ENCODE results near the gene TAS1R3. TPM values are rescaled to one million over a fixed set of nuclear protein-coding genes. Genes with fewer than 3 reads are reported as not detected.

The TAS1R3 gene
- polyA plus RNA-seq, 1 donor from 2014 or later: 1.0 TPM

DNA sequence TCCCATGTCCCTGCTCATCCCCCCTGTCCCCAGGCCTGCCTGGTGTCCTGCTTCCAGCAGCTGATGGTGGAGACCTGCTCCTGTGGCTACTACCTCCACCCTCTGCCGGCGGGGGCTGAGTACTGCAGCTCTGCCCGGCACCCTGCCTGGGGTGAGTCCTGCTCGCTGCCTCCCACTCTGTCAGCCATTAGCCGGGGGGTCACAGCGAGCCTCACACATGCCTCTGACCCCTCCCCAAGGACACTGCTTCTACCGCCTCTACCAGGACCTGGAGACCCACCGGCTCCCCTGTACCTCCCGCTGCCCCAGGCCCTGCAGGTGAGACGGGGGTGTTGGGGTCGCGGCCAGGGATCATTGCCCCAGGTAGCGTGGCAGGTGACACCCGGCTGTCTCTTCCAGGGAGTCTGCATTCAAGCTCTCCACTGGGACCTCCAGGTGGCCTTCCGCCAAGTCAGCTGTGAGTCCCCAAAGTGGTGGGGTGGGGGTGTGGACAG lies 40.8 kb upstream of the TAS1R3 start:
- no peak for TF ChIP-seq EP300 (conservative IDR thresholded peaks at IDR 0.05; ENCODE audit: poor library complexity, severe bottlenecking)
- TF ChIP-seq TAF1 (IDR thresholded peaks at IDR 0.05; ENCODE audit: low read depth): no peak
- TF ChIP-seq SMC3 (conservative IDR thresholded peaks at IDR 0.05; ENCODE audit: poor library complexity): peak; percentile 40
- peak; percentile 20 for TF ChIP-seq RAD21 (conservative IDR thresholded peaks at IDR 0.05)
- TF ChIP-seq POLR2AphosphoS5 (IDR thresholded peaks at IDR 0.05): no peak
- TF ChIP-seq, protein P1, sequence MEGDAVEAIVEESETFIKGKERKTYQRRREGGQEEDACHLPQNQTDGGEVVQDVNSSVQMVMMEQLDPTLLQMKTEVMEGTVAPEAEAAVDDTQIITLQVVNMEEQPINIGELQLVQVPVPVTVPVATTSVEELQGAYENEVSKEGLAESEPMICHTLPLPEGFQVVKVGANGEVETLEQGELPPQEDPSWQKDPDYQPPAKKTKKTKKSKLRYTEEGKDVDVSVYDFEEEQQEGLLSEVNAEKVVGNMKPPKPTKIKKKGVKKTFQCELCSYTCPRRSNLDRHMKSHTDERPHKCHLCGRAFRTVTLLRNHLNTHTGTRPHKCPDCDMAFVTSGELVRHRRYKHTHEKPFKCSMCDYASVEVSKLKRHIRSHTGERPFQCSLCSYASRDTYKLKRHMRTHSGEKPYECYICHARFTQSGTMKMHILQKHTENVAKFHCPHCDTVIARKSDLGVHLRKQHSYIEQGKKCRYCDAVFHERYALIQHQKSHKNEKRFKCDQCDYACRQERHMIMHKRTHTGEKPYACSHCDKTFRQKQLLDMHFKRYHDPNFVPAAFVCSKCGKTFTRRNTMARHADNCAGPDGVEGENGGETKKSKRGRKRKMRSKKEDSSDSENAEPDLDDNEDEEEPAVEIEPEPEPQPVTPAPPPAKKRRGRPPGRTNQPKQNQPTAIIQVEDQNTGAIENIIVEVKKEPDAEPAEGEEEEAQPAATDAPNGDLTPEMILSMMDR (IDR thresholded peaks at IDR 0.05; ENCODE audit: poor library complexity, severe bottlenecking): peak; percentile 54
- no peak for TF ChIP-seq REST (IDR thresholded peaks at IDR 0.05; ENCODE audit: borderline replicate concordance)
- Histone ChIP-seq H3K9ac (ENCODE audit: low read length) (no peak overlapping the region), H3K27ac (ENCODE audit: low read length) (no peak overlapping the region), H3K4me2 (ENCODE audit: low read length) (no peak overlapping the region), H3K9me2 (ENCODE audit: insufficient read depth, low read length) (no peaks in the 10 kb centered on the region), H3K36me3 (ENCODE audit: insufficient read depth, low read length) (no peaks in the 10 kb centered on the region), H4K20me1 (ENCODE audit: insufficient read depth) (no peaks in the 10 kb centered on the region), H2AFZ (ENCODE audit: low read depth, low read length) (no peak overlapping the region), H3K27me3 (ENCODE audit: insufficient read depth, low read depth, low read length) (no peaks in the 10 kb centered on the region), H3K79me2 (replicated peaks; ENCODE audit: insufficient read depth, low read length) (no peaks in the 10 kb centered on the region), H3F3A (ENCODE audit: insufficient read depth, low read length, poor library complexity, severe bottlenecking) (no peaks in the 10 kb centered on the region), H3K4me3 (ENCODE audit: low read length) (no peak overlapping the region), H3K9me3 (ENCODE audit: low read length) (no peaks in the 10 kb centered on the region)

- no peaks in the 10 kb centered on the region for H3K79me2 ChIP-seq (replicated peaks; ENCODE audit: insufficient read depth, low read length)
- H2AFZ ChIP-seq (ENCODE audit: low read depth, low read length): no peak overlapping the region
- no peak for TF ChIP-seq EP300 (conservative IDR thresholded peaks at IDR 0.05; ENCODE audit: poor library complexity, severe bottlenecking)
- no peak for TF ChIP-seq MXI1 (conservative IDR thresholded peaks at IDR 0.05; ENCODE audit: poor library complexity, severe bottlenecking)
- TF ChIP-seq POLR2AphosphoS5 (IDR thresholded peaks at IDR 0.05): no peak
- H3K27me3 ChIP-seq (ENCODE audit: insufficient read depth, low read depth, low read length): no peaks in the 10 kb centered on the region
- no peaks in the 10 kb centered on the region for H3K36me3 ChIP-seq (ENCODE audit: insufficient read depth, low read length)
- H3K27ac ChIP-seq (ENCODE audit: low read length): no peak overlapping the region
- H3K9me2 ChIP-seq (ENCODE audit: insufficient read depth, low read length): no peaks in the 10 kb centered on the region
- H3K9ac ChIP-seq (ENCODE audit: low read length): no peak overlapping the region
- no peak overlapping the region for H3K4me2 ChIP-seq (ENCODE audit: low read length)
- no peaks in the 10 kb centered on the region for H3F3A ChIP-seq (ENCODE audit: insufficient read depth, low read length, poor library complexity, severe bottlenecking)
- H3K9me3 ChIP-seq (ENCODE audit: low read length): no peaks in the 10 kb centered on the region
- no peak overlapping the region for H3K4me3 ChIP-seq (ENCODE audit: low read length)
- no peaks in the 10 kb centered on the region for H4K20me1 ChIP-seq (ENCODE audit: insufficient read depth)
Measured at GRCh38 chr1:1291023-1291528, 40.0 kb upstream of the TAS1R3 start.

Data from neural cell (in vitro differentiated cells).